Measurements from ENCODE around the gene CLNK.

- TF ChIP-seq CTCF (conservative IDR thresholded peaks at IDR 0.05; ENCODE audit: low read length) (no peak), EZH2phosphoT487 (IDR thresholded peaks at IDR 0.05; ENCODE audit: borderline replicate concordance, low read depth, low read length) (no peak)
Measured at GRCh38 chr4:10455133-10455532, 229.4 kb downstream of the CLNK start.

Measured in OCI-LY7 (cell line).